ENCODE results near the gene AGA. TPM values are rescaled to one million over a fixed set of nuclear protein-coding genes. Genes with fewer than 3 reads are reported as not detected.

Gene AGA
- total and polyA plus RNA-seq, 2 of the 8 experiments (the other 6 are each of a cell fraction or from before 2014, with no cell fraction given), result 8.5 to 11.6 TPM

DNA sequence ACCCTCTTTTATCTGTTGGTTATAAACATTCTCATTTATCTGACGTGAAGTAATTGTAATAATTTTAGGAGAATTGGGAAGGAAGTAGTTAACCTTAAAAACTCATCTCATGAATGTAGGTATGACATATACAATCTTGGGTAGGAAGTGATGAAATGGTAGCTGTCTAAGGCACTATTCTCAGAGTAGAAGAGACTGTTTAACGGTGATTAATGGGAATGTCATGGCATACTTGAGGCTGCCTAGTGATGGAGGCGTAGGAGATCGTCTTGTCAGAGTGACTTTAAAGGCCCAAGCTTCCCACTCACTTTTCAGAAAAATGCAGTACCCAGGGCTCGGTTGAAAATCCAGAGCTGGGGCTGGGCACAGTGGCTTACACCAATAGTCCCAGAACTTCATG, 19.4 kb upstream of the AGA start:
- no peak overlapping the region for H4K5ac ChIP-seq (ENCODE audit: insufficient read length, low read depth, low read length)
- H4K91ac ChIP-seq (replicated peaks; ENCODE audit: insufficient read length, low read length), result no peak overlapping the region
- no peak overlapping the region for H3K56ac ChIP-seq (replicated peaks; ENCODE audit: insufficient read length, low read depth, low read length)
- H3K27me3 ChIP-seq (replicated peaks in 1 of 4; ENCODE audit: control insufficient read depth in 3 of 4, extremely low read depth in 1 of 4, insufficient read depth in 3 of 4, low read length in 3 of 4), result no peaks in the 10 kb centered on the region
- H3K23ac ChIP-seq (ENCODE audit: insufficient read length), result no peak overlapping the region
- no peaks in the 10 kb centered on the region for H3K36me3 ChIP-seq (ENCODE audit: control insufficient read depth in 2 of 4, insufficient read depth in 4 of 4, low read length in 3 of 4)
- FAIRE-seq (no peak), DNase-seq (ENCODE audit: low read depth in 1 of 2, low spot score in 2 of 2) (no peak)
- TF ChIP-seq SAP30 (IDR thresholded peaks at IDR 0.05; ENCODE audit: insufficient read depth, insufficient replicate concordance, low read length) (no peak), PHF8 (conservative IDR thresholded peaks at IDR 0.05; ENCODE audit: low read depth, low read length) (no peak), SP4 (IDR thresholded peaks at IDR 0.05; ENCODE audit: low read length) (no peak), RAD21 (IDR thresholded peaks at IDR 0.05 in 1 of 2, conservative IDR thresholded peaks at IDR 0.05 in 1 of 2; ENCODE audit: low read depth in 2 of 2, low read length in 2 of 2) (no peak), SIN3A (conservative IDR thresholded peaks at IDR 0.05 in 1 of 2, IDR thresholded peaks at IDR 0.05 in 1 of 2; ENCODE audit: low read depth in 1 of 2, low read length in 2 of 2) (no peak), CBX8 (IDR thresholded peaks at IDR 0.05; ENCODE audit: borderline replicate concordance, low read depth, low read length) (no peak), SP1 (IDR thresholded peaks at IDR 0.05; ENCODE audit: low read depth, low read length) (no peak), RNF2 (IDR thresholded peaks at IDR 0.05; ENCODE audit: borderline replicate concordance, low read depth, low read length, missing control alignments, poor library complexity, severe bottlenecking) (no peak)
- no peak overlapping the region for H3K4me2 ChIP-seq (ENCODE audit: insufficient read depth in 1 of 2, low read depth in 2 of 2, low read length in 2 of 2)
- H3K14ac ChIP-seq (ENCODE audit: insufficient read length), result no peak overlapping the region
- H3K4me1 ChIP-seq (replicated peaks in 1 of 4; ENCODE audit: control insufficient read depth in 3 of 4, insufficient read depth in 4 of 4, low read length in 3 of 4), result no peaks in the 10 kb centered on the region; a peak in 1 of 7 replicates
- no peak overlapping the region for H2BK15ac ChIP-seq (ENCODE audit: low read length)
- H3K23me2 ChIP-seq (ENCODE audit: low read depth, low read length), result no peaks in the 10 kb centered on the region
- H2AFZ ChIP-seq (ENCODE audit: low read length), result no peak overlapping the region
- H3K9me3 ChIP-seq (ENCODE audit: insufficient read depth in 2 of 2, low read depth in 1 of 2, low read length in 1 of 2), result no peaks in the 10 kb centered on the region
- no peak overlapping the region for H4K8ac ChIP-seq (ENCODE audit: extremely low read depth, insufficient read depth, low read length)
- H2BK5ac ChIP-seq (ENCODE audit: low read depth, low read length), result no peak overlapping the region
- H2BK120ac ChIP-seq (replicated peaks; ENCODE audit: low read depth, low read length), result no peak overlapping the region
- ChIA-PET CTCF (ENCODE audit: partially characterized antibody) (no interaction called here), POLR2A (ENCODE audit: partially characterized antibody) (interaction anchor here (1.7 kb wide), 1 partner anchor 19 kb away, joined by 5 read pairs; the partner anchor contains the start of gene AGA)
- no peaks in the 10 kb centered on the region for H3K79me2 ChIP-seq (ENCODE audit: control insufficient read depth in 1 of 2, insufficient read depth in 2 of 2, low read length in 2 of 2)
- no peak overlapping the region for H2AK5ac ChIP-seq (ENCODE audit: low read depth, low read length)
- no peak overlapping the region for H3K27ac ChIP-seq (ENCODE audit: low read depth, low read length)
- no peak overlapping the region for H3K4ac ChIP-seq (replicated peaks; ENCODE audit: insufficient read length, low read depth, low read length)
- 94% methylated on average over 5 of the region's 5 CpGs; no CpG with 5 or more reads in 1 of the 2 experiments for WGBS, 2 experiments (ENCODE audit: extremely low coverage in 1 of 2, insufficient coverage in 1 of 2, insufficient read length in 1 of 2, insufficient replicate concordance in 2 of 2, low coverage in 1 of 2, low lambda C conversion rate in 2 of 2, missing lambda C conversion rate in 1 of 2)
- no peak overlapping the region for H3K18ac ChIP-seq (ENCODE audit: extremely low read depth, low read length)
- no peak overlapping the region for H2BK12ac ChIP-seq (ENCODE audit: low read depth, low read length)
- H3K79me1 ChIP-seq (ENCODE audit: low read depth, low read length), result no peaks in the 10 kb centered on the region
- H3K9ac ChIP-seq (replicated peaks in 1 of 4; ENCODE audit: extremely low read depth in 1 of 4, low read depth in 3 of 4, low read length in 3 of 4), result no peak overlapping the region
- no peaks in the 10 kb centered on the region for H4K20me1 ChIP-seq (replicated peaks in 1 of 2; ENCODE audit: control insufficient read depth in 1 of 2, insufficient read depth in 2 of 2, low read length in 2 of 2)
- no peak overlapping the region for H2BK20ac ChIP-seq (ENCODE audit: low read length)
- H3K4me3 ChIP-seq (ENCODE audit: extremely low read depth in 1 of 4, insufficient read depth in 2 of 4, low read depth in 3 of 4, low read length in 4 of 4), result no peak overlapping the region
